PFSK-1 (cell line): ENCODE data around the gene KRTAP9-6.
"Not testable (repeated sequence)": the region's sequence is repeated elsewhere in the genome, so short reads cannot be mapped to it uniquely, and the experiment has no call there.

Experiments used
- POLR2AphosphoS5 ChIP-seq: IDR thresholded peaks from 2 replicates; pipeline ENCODE4 v1.6.1; 2012; ENCODE audit warnings: low read depth, mild to moderate bottlenecking, control low read depth, low read length, moderate library complexity
- SIN3A ChIP-seq: IDR thresholded peaks from 2 replicates; pipeline ENCODE4 v1.6.1; 2012; ENCODE audit warnings: mild to moderate bottlenecking, low read length, moderate library complexity, borderline replicate concordance; ENCODE audit not compliant: insufficient read depth
- TF ChIP-seq, protein P1 (sequence below), 2 experiments: IDR thresholded peaks; 2 replicates each; pipeline versions ENCODE4 v1.6.1 to v1.8.0; 2011 to 2012; ENCODE audit warnings: low read depth in 2 of 2, low read length in 2 of 2, control low read depth in 1 of 2, inconsistent platforms in 1 of 2, mild to moderate bottlenecking in 1 of 2, moderate library complexity in 1 of 2; ENCODE audit not compliant: insufficient read depth in 1 of 2

DNA sequence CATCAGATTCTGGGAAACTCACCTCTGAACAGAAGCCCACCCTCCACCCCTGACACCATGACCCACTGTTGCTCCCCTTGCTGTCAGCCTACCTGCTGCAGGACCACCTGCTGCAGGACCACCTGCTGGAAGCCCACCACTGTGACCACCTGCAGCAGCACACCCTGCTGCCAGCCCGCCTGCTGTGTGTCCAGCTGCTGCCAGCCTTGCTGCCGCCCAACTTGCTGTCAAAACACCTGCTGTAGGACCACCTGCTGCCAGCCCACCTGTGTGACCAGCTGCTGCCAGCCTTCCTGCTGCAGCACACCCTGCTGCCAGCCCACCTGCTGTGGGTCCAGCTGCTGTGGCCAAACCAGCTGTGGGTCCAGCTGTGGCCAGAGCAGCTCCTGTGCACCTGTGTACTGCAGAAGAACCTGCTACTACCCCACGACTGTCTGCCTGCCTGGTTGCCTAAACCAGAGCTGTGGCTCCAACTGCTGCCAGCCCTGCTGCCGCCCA is 38.5 kb upstream of the KRTAP9-6 start, which contains the start of gene KRTAP9-2:
- not testable (repeated sequence) for TF ChIP-seq SIN3A, POLR2AphosphoS5
- TF ChIP-seq, protein P1, sequence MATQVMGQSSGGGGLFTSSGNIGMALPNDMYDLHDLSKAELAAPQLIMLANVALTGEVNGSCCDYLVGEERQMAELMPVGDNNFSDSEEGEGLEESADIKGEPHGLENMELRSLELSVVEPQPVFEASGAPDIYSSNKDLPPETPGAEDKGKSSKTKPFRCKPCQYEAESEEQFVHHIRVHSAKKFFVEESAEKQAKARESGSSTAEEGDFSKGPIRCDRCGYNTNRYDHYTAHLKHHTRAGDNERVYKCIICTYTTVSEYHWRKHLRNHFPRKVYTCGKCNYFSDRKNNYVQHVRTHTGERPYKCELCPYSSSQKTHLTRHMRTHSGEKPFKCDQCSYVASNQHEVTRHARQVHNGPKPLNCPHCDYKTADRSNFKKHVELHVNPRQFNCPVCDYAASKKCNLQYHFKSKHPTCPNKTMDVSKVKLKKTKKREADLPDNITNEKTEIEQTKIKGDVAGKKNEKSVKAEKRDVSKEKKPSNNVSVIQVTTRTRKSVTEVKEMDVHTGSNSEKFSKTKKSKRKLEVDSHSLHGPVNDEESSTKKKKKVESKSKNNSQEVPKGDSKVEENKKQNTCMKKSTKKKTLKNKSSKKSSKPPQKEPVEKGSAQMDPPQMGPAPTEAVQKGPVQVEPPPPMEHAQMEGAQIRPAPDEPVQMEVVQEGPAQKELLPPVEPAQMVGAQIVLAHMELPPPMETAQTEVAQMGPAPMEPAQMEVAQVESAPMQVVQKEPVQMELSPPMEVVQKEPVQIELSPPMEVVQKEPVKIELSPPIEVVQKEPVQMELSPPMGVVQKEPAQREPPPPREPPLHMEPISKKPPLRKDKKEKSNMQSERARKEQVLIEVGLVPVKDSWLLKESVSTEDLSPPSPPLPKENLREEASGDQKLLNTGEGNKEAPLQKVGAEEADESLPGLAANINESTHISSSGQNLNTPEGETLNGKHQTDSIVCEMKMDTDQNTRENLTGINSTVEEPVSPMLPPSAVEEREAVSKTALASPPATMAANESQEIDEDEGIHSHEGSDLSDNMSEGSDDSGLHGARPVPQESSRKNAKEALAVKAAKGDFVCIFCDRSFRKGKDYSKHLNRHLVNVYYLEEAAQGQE (IDR thresholded peaks at IDR 0.05; ENCODE audit: insufficient read depth in 1 of 2, low read depth in 2 of 2, low read length in 2 of 2), result not testable (repeated sequence)
